NCI-H748 (cell line): ENCODE results near the gene ANKRD34A.

Experiments
- DNase-seq: peaks from one replicate; lab custom pipeline; 2025; ENCODE audit not compliant: unreplicated experiment; lab: John Stamatoyannopoulos, UW

Gene ANKRD34A

DNA sequence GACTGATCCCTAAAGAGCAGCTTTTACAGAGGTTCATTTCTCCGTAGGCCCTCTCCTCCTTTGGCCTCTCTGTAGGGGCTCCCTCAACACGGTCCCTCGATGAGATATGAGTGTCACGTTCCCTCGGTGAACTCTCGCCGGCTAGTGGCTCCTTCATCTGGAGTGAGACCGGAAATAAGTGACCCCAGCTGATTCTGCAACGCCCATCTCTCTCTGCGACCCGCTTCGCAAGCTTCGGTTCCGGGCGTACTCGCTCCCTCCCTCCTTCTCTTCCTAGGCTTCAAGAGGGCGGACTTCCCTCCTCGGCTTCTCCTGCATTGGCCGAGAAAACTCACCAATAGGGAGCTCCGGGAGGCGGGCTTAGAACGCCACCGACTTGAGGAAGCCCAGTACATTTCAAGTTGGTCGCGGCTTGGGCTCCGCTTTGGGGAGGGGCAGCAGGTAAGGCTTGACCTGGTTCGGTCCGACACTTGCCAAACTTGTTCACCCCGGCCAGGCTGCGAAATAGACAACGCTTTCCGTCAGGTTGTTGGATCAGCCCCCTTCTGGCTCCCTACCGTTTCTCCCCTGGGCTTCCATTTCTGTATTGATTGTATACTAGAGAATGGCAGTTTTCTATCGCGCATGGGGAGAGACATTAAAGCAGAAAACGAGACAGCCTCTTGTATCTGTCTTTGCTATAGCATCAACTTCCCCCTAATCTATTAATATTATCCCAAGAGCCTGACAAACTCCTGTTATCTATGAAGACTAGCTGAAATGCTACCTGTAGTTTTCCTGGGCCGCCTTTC is at the start of gene ANKRD34A, which contains the start of gene POLR3GL:
Gene ANKRD34A, minus strand, starts transcription at position 248 of the 791 bp plus-strand sequence. CDS start 2,816 bp downstream, outside the sequence.
Gene POLR3GL, plus strand, starts transcription at position 363 of the 791 bp plus-strand sequence. CDS start 10,176 bp downstream, outside the sequence.
- DNase-seq: peak; percentile 96

DNA sequence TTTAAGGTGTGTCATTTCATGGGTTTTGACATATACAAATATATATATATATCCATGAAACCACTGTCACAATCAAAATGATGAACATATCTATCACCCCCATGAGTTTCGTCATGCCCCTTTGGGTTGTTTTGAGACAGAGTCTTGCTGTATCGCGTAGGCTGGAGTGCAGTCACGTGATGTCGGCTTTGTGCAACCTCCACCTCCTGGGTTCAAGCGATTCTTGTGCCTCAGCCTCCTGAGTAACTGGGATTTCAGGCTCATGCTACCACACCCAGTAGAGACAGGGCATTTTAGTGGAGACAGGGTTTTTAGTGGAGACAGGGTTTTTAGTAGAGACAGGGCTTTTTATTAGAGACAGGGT is 49.2 kb upstream of the ANKRD34A start:
- no peak for DNase-seq

GRCh38 chr1:146012703-146013558 is 48.6 kb upstream of the ANKRD34A start:
- DNase-seq: peak; percentile 77

GRCh38 chr1:146010126-146010738 is 45.9 kb upstream of the ANKRD34A start:
- no peak for DNase-seq

DNA sequence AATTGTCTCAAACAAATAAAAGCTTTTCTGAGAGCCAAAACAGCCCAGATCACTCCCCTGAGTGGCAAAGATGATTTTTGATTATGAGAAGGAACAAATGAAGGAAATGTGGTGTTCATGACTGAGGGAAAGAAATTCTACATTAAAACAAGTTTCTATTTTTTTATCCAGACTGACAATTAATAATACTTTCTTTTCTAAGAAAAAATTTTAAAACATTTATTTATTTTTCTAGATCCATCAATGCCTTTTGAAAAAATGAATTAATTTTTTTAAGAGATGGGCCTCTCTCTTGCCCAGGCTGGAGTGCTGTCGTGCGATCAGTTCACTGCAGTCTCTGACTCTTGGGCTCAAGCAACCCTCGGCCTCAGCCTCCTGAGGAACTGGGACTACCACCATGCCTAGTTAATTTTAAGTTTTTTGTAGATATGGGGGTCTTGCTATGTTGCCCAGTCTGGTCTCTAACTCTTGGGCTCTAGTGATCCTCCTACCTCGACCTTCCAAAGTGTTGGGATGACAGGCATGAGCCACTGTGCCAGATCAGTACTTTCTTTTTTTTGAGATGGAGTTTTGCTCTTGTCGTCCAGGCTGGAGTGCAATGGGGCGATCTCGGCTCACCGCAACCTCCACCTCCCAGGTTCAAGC is 43.2 kb upstream of the ANKRD34A start:
- no peak for DNase-seq

DNA sequence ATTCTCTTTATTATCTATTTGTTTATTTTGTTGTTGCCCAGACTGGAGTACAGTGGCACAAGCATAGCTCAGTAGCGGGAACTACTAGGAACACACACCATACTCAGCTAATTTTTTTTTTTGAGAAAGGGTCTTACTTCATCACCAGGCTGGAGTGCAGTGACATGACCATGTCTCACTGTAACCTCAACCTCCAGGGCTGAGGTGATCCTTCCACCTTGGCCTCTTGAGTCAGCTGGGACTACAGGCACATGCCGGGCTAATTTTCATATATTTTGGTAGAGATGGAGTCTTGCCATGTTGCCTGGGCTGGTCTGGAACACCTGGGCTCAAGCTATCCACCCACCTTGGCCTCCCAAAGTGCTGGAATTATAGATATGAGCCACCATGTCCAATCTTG is 37.3 kb upstream of the ANKRD34A start:
- DNase-seq: no peak

- peak; percentile 81 for DNase-seq
Observed at GRCh38 chr1:145999321-146000024, 35.1 kb upstream of the ANKRD34A start.

- peak; percentile 40 for DNase-seq
Observed at GRCh38 chr1:145997718-145998023, 33.3 kb upstream of the ANKRD34A start.

DNA sequence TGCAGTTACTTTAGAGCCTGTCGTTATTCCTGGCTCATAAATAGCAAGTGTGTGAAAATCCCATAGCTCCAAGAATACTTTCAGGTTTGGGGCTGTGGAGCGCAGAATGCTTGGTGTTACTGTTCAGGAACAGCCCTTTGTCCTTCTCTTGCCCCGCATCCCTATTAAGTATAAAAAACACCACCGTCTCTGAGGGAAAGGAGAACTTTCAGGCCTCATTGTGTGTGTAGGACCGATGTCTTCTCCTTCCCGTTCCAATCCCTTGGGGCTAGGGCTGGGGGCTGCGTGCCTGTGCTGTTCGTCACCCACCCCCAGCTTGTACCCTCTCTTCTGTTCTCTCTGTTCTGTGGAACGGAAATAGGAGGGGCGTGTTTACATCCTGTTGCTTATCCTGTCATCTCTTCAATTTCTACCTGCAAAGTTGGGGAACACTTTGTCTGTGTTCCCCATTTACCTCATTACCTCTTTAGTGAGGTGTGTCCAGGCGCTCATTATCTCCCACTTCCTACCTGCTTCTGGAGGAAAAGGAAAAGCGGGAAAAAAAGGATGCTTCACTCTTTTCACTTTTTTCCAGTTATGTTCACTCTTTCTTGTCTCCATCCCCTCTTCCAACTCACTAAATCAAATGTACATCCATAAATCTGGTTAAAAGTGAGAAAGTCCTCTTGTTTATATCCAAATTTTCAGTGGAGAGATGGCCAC is 32.8 kb upstream of the ANKRD34A start:
- DNase-seq: peak; percentile 52

GRCh38 chr1:145996433-145997015 is 32.1 kb upstream of the ANKRD34A start, which contains the start of gene TXNIP:
TSS of gene TXNIP (minus strand) at chr1:145996579. CDS start at chr1:145996266, 313 bp downstream.
- peak; percentile 99 for DNase-seq

DNA sequence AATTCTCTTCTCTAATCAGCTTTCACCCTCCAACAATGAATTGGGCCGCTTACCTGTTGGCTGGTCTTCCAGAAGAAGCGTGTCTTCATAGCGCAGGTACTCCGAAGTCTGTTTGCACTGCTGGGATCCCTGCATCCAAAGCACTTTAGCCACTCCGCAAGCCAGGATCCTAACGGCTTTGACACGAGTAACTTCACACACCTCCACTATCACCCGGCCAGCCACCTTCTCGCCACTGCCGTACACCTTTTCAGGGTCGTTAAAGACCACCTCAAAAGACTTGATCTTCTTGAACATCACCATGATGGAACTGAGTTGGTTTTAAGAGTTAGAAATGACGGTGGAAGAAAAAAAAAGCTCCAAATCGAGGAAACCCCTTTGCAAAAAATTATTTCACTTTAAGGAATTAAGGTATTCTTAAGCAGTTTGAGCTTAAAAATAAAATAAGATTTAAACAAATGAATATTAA is 31.6 kb upstream of the ANKRD34A start:
- peak; percentile 51 for DNase-seq

- no peak for DNase-seq
Observed at GRCh38 chr1:145995148-145995881, 30.9 kb upstream of the ANKRD34A start.

GRCh38 chr1:145994391-145995120 is 30.2 kb upstream of the ANKRD34A start:
- DNase-seq: no peak

GRCh38 chr1:145993618-145994390 is 29.4 kb upstream of the ANKRD34A start:
- DNase-seq: no peak

DNA sequence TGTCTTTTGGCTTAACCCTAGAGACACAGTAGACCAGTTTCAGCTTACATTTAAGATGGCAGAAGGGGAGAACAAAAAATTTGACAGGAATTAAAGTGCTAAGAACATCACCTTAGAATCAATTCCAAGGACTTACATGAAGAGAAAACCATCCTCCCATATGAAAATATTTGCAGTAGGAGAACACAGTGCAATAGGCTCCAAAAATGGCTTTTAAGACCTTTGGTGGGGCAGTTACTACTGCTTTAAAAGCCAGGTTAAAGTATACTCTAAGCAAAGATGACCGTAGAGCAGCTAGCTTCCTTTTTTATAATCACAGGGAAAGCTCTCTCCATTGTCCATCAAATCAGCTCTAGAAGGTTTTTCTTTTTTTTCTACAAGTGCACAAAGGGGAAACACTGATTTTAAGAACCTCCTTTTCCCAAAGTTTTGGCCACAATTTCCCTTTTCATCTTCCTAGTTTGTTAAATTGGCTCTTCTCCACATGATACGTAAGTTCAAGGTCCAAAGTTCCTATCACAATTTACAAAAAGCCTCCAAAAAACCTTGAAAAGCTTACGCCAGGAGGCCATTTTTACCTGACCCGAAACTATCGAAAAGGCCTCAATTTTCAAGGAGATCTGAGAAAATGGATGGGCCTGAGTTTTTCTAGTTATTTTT is 28.7 kb upstream of the ANKRD34A start:
- DNase-seq: no peak

DNA sequence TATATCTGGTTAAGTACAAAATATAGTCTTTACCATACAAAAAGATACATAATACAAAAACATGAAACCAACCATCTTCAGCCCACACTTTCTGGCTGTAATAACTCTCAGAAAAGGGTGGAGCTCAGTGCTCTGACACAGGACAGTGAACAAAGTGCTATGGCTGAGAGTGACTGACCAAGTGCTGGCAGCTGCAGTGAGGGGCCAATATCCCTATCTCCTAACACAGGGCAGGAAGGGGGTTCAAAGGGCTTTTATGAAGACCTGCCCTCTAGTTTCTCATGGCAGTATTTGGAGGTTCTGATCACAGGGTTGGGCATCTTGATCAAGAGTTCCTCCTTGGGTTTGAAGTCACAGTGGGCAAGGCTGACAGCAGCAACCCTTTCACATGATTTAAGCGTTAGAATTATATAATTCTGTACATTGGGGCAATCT is 28.1 kb upstream of the ANKRD34A start:
- DNase-seq: no peak
